B cell (primary cell): ENCODE results near the gene SHB. TPM values are rescaled to one million over a fixed set of nuclear protein-coding genes. Genes with fewer than 3 reads are reported as not detected.

Experiments used
- ATAC-seq: fragments of 200-7000 bp; cut with Tn5 transposase; one replicate; pipeline ENCODE4 v1.10.0; 2021; ENCODE audit warnings: low read depth, mild to moderate bottlenecking, moderate number of reproducible peaks, moderate library complexity
- CTCF ChIA-PET: fragments of 350-600 bp; sonication (Branson Sonifier 250); formaldehyde crosslinking; loops from one replicate; lab custom pipeline; 2021; ENCODE audit warnings: antibody characterized with exemption, inconsistent platforms; lab: Charles Lee
- POLR2A ChIA-PET: fragments of 350-600 bp; sonication (Branson Sonifier 250); formaldehyde crosslinking; loops from one replicate; lab custom pipeline; 2021; ENCODE audit warnings: antibody characterized with exemption; lab: Charles Lee
- DNase-seq: peaks from one replicate; pipeline ENCODE4 v3.0.0; 2013
- H2AFZ ChIP-seq: 2 replicates; pipeline ENCODE4 v1.6.1; 2012; ENCODE audit warnings: mild to moderate bottlenecking, low read depth, low read length; ENCODE audit not compliant: insufficient read depth, poor library complexity, severe bottlenecking
- H3K27ac ChIP-seq, 2 donors: 1 replicate in 1 of 2; 2 replicates in 1 of 2; pipeline ENCODE4 v1.5.1; 2012 to 2013; ENCODE audit warnings: low read length in 2 of 2, mild to moderate bottlenecking in 2 of 2, moderate library complexity in 1 of 2
- H3K27me3 ChIP-seq, 4 experiments: fragments of 200-600 bp in 1 of 4; sonication (generic) in 1 of 4; replicated peaks in 1 of 4; 1 replicate in 2 of 4; 2 replicates in 2 of 4; pipeline versions ENCODE4 v1.6.1 to v1.7.0; 2013 to 2016; ENCODE audit warnings: low read length in 3 of 4, mild to moderate bottlenecking in 2 of 4, mixed read lengths in 1 of 4, moderate library complexity in 1 of 4; ENCODE audit not compliant: insufficient read depth in 4 of 4, control insufficient read depth in 3 of 4; ENCODE audit errors: control extremely low read depth in 1 of 4
- H3K36me3 ChIP-seq, 2 experiments: replicated peaks in 1 of 2; 1 replicate in 1 of 2; 2 replicates in 1 of 2; pipeline versions ENCODE4 v1.6.1 to v1.7.1; 2013; ENCODE audit warnings: low read length in 1 of 2; ENCODE audit not compliant: insufficient read depth in 2 of 2, control insufficient read depth in 1 of 2; ENCODE audit errors: control extremely low read depth in 1 of 2, extremely low read depth in 1 of 2
- H3K4me1 ChIP-seq, 2 donors: fragments of 200-600 bp in 1 of 2; sonication (generic) in 1 of 2; 1 replicate in 1 of 2; 2 replicates in 1 of 2; pipeline versions ENCODE4 v1.5.1 to v1.6.1; 2013 to 2017; ENCODE audit warnings: low read length in 2 of 2; ENCODE audit not compliant: control insufficient read depth in 2 of 2, insufficient read depth in 2 of 2
- H3K4me2 ChIP-seq: replicated peaks from 2 replicates; pipeline ENCODE3; 2012; ENCODE audit warnings: mild to moderate bottlenecking, low read depth, low read length; ENCODE audit not compliant: poor library complexity, severe bottlenecking
- H3K4me3 ChIP-seq, 5 experiments: fragments of 200-600 bp in 1 of 5; sonication (generic) in 1 of 5; 1 replicate in 3 of 5; 2 replicates in 2 of 5; pipeline versions ENCODE4 v1.5.1 to v1.7.0; 2011 to 2016; ENCODE audit warnings: low read length in 4 of 5, mild to moderate bottlenecking in 4 of 5, low read depth in 2 of 5, control low read depth in 1 of 5, moderate library complexity in 1 of 5; ENCODE audit not compliant: insufficient read depth in 1 of 5; ENCODE audit errors: control extremely low read depth in 1 of 5, extremely low read depth in 1 of 5
- H3K79me2 ChIP-seq: fragments of 200-600 bp; sonication (generic); one replicate; pipeline ENCODE4 v1.6.0; 2016; ENCODE audit warnings: low read length; ENCODE audit not compliant: control insufficient read depth, insufficient read depth
- H3K9ac ChIP-seq: fragments of 200-600 bp; sonication (generic); 2 replicates; pipeline ENCODE4 v1.6.1; 2017; ENCODE audit warnings: mild to moderate bottlenecking, low read length, moderate library complexity
- H3K9me3 ChIP-seq, 3 donors: one replicate each; pipeline versions ENCODE4 v1.6.1 to v1.7.1; 2013; ENCODE audit warnings: low read length in 2 of 3; ENCODE audit not compliant: control insufficient read depth in 2 of 3, insufficient read depth in 1 of 3; ENCODE audit errors: control extremely low read depth in 1 of 3
- H4K20me1 ChIP-seq: 2 replicates; pipeline ENCODE4 v1.6.0; 2012; ENCODE audit warnings: mild to moderate bottlenecking, low read length; ENCODE audit not compliant: insufficient read depth, control insufficient read depth, poor library complexity, severe bottlenecking
- H3K27ac Mint-ChIP-seq: one replicate; pipeline ENCODE4 v1.8.0; 2021; ENCODE audit warnings: mixed read lengths
- H3K27me3 Mint-ChIP-seq: one replicate; pipeline ENCODE4 v1.8.0; 2021; ENCODE audit warnings: mixed read lengths
- H3K4me1 Mint-ChIP-seq: one replicate; pipeline ENCODE4 v1.8.0; 2021; ENCODE audit warnings: mixed read lengths
- H3K4me3 Mint-ChIP-seq: one replicate; pipeline ENCODE4 v1.8.0; 2021; ENCODE audit warnings: mixed read lengths
- H3K9me3 Mint-ChIP-seq: one replicate; pipeline ENCODE4 v1.8.0; 2022; ENCODE audit warnings: mixed read lengths; ENCODE audit not compliant: insufficient read depth
- CTCF ChIP-seq: fragments of 200-600 bp; IDR thresholded peaks from one replicate; pipeline ENCODE4 v1.8.0; 2022; ENCODE audit warnings: antibody characterized with exemption, mild to moderate bottlenecking
- EZH2 ChIP-seq: IDR thresholded peaks from 2 replicates; pipeline ENCODE4 v1.6.1; 2012; ENCODE audit warnings: borderline replicate concordance, low read depth, mild to moderate bottlenecking, moderate library complexity, low read length; ENCODE audit not compliant: insufficient read depth, poor library complexity, severe bottlenecking
- WGBS: methylation state at CpG from one replicate; pipeline ENCODE4 v1.1.5; 2013; ENCODE audit warnings: missing lambda C conversion rate; ENCODE audit not compliant: insufficient coverage; 5-methylcytosine and 5-hydroxymethylcytosine counted together
- intact Hi-C: fragments of 100-400 bp; cut with micrococcal nuclease; formaldehyde crosslinking; loops from one replicate; pipeline ENCODE4 v1.10.0; 2022
- polyA plus RNA-seq: library from polyadenylated mRNA; depleted of rRNA; stranded (reverse); fragments of >200 nt; gene quantifications from 2 replicates; pipeline ENCODE4 v1.2.3, GENCODE V29; 2012
- total RNA-seq, 2 donors: library from RNA; stranded (reverse); fragments of 120-200 nt in 1 of 2; gene quantifications; 1 replicate in 1 of 2; 2 replicates in 1 of 2; pipeline versions ENCODE4 v1.2.3 to v1.2.4, GENCODE V29; 2013 to 2022

SHB gene
- total and polyA plus RNA-seq, 2 donors (not counting 1 experiment from before 2014, with no cell fraction given): 0.06 to 1.9 TPM

- no peak overlapping the region for H3K27ac ChIP-seq
- DNase-seq (no peak), ATAC-seq (no peak)
- CTCF ChIA-PET: no interaction called here
- TF ChIP-seq EZH2 (no peak), CTCF (no peak)
- H3K4me3 Mint-ChIP-seq: no peak overlapping the region
- peaks cover 8% of the 10 kb centered on the region for H3K27me3 Mint-ChIP-seq
- no peaks in the 10 kb centered on the region for H4K20me1 ChIP-seq
- H3K4me1 Mint-ChIP-seq: peaks cover 2% of the 10 kb centered on the region
- intact Hi-C loops: no loop called here
- no peak overlapping the region for H3K9ac ChIP-seq
- H3K27me3 ChIP-seq: no peaks in the 10 kb centered on the region
- POLR2A ChIA-PET: no interaction called here
- no peaks in the 10 kb centered on the region for H3K4me1 ChIP-seq
- H3K9me3 Mint-ChIP-seq: no peaks in the 10 kb centered on the region
- no peak overlapping the region for H3K4me3 ChIP-seq
- no peak overlapping the region for H2AFZ ChIP-seq
- WGBS: 92% methylated on average over 17 of the region's 21 CpGs
- no peaks in the 10 kb centered on the region for H3K9me3 ChIP-seq
- H3K36me3 ChIP-seq: no peaks in the 10 kb centered on the region
- no peaks in the 10 kb centered on the region for H3K79me2 ChIP-seq
- no peak overlapping the region for H3K27ac Mint-ChIP-seq
- no peak overlapping the region for H3K4me2 ChIP-seq
Measured at GRCh38 chr9:38039907-38040682, 28.9 kb downstream of the SHB start.

GRCh38 chr9:38039090-38039906 is 29.7 kb downstream of the SHB start:
- intact Hi-C loops: no loop called here
- ATAC-seq: no peak
- Mint-ChIP-seq H3K27me3 (peaks cover 8% of the 10 kb centered on the region), H3K9me3 (no peaks in the 10 kb centered on the region), H3K27ac (no peak overlapping the region), H3K4me1 (peaks cover 2% of the 10 kb centered on the region), H3K4me3 (no peak overlapping the region)
- ChIA-PET CTCF (no interaction called here), POLR2A (no interaction called here)
- WGBS: 63% methylated on average over 8 of the region's 16 CpGs
- H3K9ac ChIP-seq: no peak overlapping the region
- TF ChIP-seq CTCF (no peak), EZH2 (no peak)
- no peaks in the 10 kb centered on the region for H3K79me2 ChIP-seq
- no peak overlapping the region for H3K4me3 ChIP-seq
- H3K27me3 ChIP-seq: no peaks in the 10 kb centered on the region
- no peaks in the 10 kb centered on the region for H3K9me3 ChIP-seq
- DNase-seq: no peak
- H3K27ac ChIP-seq: no peak overlapping the region
- no peaks in the 10 kb centered on the region for H3K36me3 ChIP-seq
- H3K4me2 ChIP-seq: no peak overlapping the region
- no peak overlapping the region for H2AFZ ChIP-seq
- H4K20me1 ChIP-seq: no peaks in the 10 kb centered on the region
- no peaks in the 10 kb centered on the region for H3K4me1 ChIP-seq
